IPS DF 4.7 (cell line): ENCODE measurements around the gene RBP7.
"Not testable (repeated sequence)": the region's sequence is repeated elsewhere in the genome, so short reads cannot be mapped to it uniquely, and the experiment has no call there.

ENCODE experiments used
- DNase-seq: peaks from one replicate; pipeline ENCODE4 v3.0.0-alpha.2; 2013; ENCODE audit warnings: low spot score; ENCODE audit errors: extremely low read depth

The RBP7 gene

DNA sequence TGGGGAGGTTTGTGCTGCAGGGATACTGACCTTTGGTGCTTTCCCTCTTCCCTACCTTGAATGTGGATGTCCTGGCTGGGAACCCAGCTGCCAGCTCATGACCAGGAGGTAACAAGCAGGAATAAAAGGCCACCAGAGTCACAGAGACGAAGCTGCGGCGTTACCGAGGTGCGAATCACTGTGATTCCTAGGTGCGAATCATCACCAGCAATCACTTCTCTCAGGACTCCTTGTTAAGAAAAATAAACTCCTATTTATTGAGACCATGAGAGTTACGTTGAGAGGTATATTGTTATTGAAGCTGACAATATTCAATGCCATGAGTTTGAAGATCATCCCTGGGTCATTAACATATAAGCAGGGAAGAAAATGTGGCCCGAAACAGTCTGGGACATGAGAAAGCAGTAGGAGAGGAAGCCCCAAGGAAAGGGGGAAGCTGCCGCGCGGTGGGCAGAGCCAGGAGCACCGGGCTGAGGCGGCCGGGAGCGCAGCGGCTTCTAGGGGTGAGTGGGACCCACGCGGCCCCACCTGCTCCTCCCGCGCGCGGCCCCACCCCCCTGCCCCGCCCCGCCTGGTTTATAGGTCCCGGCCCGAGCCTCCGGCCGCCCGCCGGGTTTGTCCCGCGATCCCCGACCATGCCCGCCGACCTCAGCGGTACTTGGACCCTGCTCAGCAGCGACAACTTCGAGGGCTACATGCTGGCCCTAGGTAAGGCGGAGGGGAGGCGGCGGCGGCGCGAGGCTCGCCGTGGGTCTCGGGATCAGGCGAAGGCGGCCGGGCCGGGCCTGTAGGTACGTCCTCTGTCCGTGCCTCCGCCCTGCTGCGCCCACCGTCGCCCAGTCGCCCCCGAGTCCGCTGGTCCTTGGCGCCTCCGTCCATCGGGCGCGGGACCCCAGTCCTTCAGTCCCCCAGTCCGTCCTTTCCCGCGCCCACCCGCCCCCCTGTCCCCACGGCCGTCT, at the start of gene RBP7:
Gene RBP7 (plus strand): TSS at position 605 of the 959 bp plus-strand sequence. CDS start 31 bp downstream, at position 636.
- no peak for DNase-seq

DNA sequence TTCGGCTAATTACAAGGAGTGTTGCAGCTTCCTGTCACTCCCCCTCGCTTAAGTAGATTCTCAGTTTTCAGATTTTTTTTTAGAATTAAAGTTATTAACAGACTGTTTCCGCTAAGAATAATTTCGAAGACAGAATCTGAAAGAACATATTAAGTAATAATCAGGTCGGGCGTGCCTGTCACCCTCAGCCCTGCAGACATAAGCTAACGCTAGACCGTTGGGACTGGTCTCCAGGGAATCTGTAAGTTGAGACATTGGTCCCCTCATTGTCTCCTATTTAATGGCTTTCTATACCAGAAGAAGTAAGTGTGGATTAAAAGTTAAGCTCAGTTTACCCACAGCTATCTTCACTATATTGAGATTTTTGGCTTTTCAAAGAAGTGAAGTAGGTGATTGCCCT, 39.3 kb upstream of the RBP7 start:
- DNase-seq, result no peak

DNA sequence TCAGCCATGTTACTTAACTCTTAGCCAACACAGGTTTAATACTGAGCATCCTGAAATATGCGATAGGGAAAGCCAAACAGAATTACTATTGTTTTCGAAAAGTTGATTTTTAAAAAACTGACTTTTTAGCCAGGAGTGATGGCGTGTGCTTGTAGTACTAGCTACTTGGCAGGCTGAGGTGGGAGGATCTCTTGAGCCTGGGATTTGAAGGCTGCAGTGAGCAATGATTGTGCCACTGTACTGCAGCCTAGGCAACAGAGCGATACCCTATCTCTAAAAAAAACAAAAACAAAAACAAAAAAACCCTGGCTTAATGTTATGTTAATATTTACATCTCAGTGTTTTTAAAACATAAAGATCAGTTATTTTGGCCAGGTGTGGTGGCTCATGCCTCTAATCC, 37.0 kb upstream of the RBP7 start:
- no peak for DNase-seq

DNA sequence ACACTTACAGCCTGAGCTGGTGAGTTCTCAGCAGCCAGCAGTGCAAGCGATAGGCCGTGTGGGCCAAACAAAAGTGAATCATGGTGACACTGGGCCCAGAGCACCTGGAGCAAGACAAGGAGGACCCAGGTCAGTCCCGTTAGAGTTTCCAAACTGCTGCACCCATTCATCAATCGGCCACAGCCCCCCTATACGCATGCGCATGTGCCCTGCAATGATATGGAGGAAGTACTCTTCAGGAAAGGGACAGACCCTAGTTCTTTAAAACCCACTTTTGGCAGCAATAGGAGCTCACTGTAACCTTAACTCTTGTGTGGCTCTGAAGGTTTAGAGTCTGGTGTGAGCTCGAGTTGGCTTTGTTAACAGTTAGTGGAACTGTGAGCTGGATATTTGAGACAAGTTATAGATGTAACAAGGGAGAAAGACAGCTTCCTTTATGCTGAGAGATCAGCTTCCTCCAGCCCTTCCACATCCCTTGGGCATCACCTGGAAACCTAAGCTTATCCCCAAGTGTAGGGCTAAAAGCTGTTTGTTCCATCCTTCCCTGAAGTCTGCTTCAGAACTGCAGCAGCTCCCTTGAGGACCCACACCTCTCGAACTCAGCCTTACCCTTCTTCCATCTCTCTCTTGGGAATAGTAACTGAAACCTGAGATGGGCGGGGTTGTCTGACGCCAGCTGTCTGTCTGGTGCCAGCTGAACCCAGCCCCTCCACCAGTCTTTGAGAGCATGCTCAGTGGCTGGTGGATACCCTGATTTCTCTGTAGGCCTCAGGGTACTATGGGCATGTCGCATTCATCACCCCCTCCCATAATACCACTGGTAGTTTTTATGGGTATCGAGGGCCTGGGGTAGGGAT, 36.1 kb upstream of the RBP7 start:
- DNase-seq, result no peak

DNA sequence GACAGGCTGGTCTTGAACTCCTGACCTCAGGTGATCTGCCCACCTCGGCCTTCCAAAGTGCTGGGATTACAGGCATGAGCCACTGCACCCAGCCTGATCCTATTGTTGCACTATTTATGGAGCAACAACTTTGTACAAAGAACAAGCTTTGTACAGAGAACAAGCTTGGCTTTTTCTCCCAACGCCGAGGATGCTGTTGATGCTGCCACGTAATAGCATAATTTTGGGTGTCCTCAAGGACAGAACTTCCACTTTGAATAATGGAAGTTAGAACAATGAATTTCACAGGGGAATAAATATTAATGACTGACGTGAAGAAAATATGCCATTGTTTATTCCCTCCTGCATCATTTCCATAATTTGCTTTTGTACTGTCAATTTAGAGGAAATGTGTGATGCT, 12.8 kb upstream of the RBP7 start:
- no peak for DNase-seq

DNA sequence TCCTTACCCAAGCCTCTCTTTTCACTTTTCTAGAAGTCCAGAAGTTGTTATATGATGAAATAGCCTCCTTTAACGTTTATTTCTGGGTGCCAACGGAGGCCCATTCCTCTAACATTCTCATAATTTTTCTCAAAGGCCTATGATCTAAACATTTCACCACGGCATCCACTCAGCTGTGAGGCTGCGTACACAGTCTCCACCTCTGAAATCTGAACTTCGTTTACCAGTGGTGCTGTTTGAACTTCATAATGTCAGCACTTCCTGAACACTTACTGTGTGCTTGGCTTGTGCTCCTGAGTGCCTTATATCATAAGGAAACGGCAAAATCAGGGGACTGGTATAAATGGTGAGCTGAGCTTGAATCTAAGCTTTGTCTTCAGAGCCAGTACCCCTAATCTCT, 12.0 kb upstream of the RBP7 start:
- no peak for DNase-seq

DNA sequence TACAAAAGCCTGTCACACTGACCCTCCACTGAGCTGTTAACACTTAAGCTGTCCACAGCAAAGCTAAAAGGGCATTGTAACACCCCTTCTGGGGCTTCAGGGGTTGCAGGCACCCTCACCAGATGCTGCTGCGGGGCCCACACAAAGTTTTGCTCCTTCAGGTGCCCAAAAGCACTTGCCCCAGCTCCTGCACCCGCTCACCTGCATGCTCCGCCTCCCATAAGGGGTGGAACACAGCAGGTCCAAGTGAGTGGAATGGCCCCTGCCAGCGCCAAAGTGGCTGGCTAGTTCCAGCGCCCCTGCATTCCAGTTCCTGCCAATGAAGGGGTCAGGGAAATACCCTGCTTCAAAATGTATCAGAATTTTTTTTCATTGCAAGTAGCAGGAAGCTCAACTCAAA, 7.3 kb upstream of the RBP7 start:
- DNase-seq, result no peak

DNA sequence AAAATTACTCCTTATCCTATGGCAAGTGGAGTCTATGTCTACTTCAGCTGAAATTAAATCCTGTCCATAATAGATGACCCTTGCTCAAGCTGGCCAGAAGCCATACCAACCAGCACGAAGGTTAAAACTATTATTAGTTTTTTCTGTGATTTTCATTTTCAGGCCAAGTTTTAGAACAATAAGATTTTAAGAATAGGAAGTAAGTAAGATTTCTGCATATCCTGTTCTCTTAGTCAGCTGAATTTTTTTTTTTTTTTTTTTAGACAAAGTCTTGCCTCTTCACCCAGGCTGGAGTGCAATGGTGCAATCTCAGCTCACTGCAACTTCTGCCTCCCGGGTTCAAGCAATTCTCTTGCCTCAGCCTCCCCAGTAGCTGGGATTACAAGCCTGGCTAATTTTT, 6.1 kb upstream of the RBP7 start:
- no peak for DNase-seq

DNA sequence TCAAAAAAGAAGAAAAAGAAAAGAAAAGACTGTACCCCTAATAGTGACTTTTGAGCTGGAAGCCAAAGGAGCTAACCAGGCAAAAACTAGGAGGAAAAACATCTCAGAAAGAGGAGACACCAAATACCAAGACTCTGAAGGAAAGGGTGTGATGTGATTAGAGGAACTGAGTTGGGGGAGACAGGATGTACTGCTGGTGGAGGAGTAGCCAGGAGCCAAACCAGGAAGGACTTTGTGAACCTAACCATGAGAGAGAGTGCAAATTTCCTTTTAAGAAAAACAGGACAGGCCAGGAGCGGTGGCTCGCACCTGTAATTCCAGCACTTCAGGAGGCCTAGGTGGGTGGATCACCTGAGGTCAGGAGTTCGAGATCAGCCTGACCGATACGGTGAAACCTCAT, 4.1 kb upstream of the RBP7 start:
- no peak for DNase-seq

DNA sequence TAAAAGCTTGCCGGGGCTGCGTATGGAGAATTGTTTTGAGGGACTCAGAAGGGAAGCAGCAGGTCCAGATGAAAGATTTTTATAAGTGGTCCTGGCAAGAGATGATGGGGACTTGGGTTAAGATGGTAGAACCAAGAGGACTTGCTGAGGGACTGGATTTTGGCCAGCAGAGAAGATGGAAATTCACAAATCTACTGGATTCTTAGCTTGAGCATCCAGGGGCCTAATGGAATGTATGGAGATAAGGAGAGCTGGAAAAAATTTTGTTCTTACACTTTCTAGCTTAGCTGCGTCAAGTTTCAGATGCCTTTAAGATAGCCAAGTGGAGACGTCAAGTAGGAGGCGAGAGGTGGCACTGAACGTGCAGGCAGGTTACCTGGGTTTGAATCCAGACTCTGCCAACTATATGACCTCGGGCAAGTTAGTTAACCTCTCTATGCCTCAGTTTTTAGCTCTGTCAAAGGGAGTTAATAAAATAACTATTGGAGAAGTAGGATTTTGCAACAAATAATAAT, 3.4 kb upstream of the RBP7 start:
- DNase-seq, result no peak

DNA sequence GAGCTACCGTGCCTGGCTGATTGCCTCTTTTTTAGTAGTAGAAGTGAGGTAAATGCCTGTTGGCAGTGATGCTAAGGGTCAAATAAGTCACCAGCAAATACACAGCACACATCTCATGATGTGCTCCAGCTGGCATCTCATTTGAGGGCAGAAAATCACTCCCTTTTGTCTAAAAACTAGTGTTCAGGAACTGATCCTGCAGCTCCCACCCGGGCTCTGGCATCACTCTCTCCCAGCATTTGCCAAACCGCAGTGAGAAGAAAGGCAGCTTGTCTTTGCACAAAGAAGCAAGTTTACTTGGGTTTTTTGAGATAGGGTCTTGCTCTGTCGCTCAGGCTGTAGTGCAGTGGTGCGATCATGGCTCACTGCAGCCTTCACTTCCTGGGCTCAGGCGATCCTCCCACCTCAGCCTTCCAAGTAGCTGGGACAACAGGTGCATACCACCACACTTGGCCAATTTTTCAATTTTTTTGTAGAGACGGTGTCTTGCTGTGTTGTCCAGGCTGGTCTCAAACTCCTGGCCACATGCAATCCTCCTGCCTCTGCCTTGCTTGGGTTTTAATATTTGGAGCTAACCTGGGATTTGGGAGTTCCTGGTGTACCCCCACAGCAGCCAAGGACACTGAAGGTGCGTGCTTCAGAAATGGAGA, 4.1 kb downstream of the RBP7 start:
- DNase-seq, result no peak

DNA sequence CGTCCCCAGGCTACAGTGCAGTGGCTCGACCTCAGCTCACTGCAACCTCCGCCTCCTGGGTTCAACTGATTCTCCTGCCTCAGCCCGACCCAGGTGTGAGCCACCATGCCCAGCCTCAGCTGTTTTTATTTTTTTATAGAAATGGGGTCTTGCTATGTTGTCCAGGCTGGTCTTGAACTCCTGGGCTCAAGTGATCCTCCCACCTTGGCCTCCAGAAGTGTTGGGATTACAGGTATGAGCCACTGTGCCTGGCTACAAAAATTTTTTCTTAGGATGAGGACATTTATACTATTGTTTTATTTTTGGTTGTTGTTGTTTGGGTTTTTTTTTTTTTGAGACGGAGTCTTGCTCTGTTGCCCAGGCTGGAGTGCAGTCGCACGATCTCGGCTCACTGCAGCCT, 8.2 kb downstream of the RBP7 start:
- not testable (repeated sequence) for DNase-seq

DNA sequence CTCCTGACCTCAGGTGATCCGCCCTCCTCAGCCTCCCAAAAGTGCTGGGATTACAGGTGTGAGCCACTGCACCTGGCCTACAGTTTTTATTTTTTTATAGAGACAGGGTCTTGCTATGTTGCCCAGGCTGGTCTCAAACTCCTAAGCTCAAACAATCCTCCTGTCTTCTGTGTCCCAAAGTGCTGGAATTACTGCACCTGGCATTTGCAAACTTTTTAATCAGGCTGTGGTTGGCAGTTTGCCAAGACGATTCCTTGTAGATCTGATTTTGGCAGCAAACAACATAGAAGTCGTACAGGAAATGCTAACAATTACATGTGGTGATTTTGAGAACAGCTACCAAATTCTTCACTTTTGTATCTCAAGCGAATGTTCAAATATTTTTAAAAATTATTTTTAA, 10.1 kb downstream of the RBP7 start:
- no peak for DNase-seq

DNA sequence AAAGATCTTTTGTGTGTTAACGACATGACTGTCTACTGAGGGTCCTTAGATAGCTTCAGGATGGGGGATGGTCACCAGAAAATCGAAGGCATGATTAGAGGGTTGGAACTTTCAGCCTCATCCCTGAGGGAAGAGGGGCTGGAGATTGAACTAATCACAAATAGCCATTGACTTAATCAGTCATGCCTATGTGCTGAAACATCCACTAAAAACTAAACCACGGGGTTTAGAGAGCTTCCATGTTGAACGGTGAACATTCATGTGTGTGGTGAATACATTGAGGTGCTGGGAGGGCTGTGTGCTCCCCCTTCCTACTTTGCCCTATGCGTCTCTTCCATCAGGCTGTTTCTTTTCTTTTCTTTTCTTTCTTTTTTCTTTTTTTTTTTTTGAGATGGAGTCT, 17.0 kb downstream of the RBP7 start:
- no peak for DNase-seq

DNA sequence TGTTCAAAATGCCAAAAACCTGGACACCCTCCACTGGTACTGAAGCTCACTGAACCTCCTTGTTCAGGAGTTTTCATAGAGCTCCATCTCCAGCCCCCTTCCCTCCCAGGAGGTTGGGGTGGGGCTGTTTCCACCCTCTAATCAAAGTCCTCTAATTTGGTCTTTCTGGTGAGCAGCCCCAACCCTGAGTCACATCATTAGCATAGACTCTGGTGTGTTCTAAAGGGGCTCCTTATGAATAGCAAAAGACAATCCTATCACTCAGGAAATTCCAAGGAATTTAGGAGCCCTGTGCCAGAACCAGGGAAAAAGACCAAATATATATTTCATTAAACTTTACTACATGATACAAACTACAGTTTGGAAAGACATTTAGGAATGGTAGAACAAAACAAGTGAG, 22.5 kb downstream of the RBP7 start:
- no peak for DNase-seq

DNA sequence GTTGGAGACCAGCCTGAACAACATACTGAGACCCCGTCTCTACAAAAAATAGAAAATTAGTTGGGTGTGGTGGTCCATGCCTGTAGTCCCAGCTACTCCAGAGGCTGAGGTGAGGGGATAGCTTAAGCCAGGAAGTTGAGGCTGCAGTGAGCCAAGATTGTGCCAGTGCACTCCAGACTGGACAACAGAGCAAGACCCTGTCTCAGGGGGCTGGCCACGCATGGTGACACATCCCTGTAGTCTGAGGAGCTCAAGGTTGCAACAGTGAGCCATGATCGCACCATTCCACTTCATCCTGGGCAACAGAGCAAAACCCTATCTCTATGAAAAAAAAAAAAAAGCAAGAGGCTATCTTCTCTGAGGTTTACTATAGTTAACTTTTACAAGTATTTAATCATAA, 23.1 kb downstream of the RBP7 start:
- DNase-seq, result no peak

DNA sequence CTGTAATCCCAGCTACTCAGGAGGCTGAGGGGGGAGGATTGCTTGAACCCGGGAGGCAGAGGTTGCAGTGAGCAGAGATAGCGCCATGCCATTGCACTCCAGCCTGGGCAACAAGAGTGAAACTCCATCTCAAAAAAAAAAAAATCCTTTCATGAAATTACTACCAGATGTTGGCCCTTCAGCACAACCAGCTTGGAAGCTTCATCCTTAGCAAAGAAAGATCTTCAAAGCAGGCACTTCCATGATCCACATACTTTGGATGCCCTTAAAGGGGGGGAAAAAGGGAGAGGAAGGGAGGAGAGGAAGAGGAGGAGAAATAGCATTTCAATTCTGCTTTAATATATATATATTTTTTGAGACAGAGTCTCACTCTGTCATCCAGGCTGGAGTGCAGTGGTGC, 23.6 kb downstream of the RBP7 start:
- DNase-seq, result not testable (repeated sequence)

DNA sequence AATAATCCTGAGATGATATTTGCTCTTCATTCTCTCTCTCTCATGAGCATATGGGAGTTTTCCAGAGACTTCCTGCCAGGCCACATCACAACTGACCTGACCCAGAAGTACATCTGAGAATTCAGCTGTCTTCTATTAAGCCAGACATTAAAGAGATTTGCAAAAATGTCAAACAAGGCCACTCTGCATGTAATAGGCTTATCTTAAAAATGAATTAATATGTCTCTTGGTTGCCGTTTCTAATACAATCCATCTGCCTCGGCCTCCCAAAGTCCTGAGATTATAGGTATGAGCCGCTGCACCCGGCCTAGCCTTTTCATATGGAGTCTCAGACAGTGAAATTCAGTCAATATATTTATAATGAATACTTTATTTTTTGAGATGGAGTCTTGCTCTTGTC, 25.0 kb downstream of the RBP7 start:
- not testable (repeated sequence) for DNase-seq

DNA sequence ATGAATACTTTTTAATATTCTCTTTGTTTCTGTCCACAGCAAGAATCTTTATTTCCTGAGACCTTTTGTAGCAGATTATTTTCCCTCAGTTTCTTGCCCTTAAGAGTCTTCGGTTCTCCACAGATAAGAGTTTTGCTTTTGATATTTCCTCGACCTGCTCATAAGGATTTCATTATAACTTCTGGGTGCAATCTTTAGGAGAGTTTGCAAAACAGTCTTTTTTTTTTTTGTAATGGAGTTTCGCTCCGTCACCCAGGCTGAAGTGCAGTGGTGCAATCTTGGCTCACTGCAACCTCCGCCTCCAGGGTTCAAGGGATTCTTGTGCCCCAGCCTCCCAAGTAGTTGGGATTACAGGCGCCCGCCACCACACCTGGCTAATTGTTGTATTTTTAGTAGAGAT, 25.6 kb downstream of the RBP7 start:
- no peak for DNase-seq

DNA sequence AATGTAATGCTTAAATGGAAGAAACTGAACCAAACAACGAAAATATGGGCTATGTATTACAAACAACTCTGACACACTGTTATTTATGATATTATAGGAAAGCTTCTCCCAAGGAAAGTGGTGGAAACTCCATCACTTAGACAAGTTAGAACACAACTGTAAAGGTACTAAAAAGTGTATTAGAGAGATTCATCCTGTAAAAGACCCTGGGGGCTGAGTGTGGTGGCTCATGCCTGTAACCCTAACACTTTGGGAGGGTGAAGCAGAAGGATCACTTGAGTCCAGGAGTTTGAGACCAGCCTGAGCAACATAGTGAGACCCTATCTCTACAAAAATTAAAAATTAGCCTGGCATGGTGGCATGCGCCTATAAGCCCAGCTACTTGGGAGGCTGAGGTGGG, 28.3 kb downstream of the RBP7 start:
- DNase-seq, result no peak

DNA sequence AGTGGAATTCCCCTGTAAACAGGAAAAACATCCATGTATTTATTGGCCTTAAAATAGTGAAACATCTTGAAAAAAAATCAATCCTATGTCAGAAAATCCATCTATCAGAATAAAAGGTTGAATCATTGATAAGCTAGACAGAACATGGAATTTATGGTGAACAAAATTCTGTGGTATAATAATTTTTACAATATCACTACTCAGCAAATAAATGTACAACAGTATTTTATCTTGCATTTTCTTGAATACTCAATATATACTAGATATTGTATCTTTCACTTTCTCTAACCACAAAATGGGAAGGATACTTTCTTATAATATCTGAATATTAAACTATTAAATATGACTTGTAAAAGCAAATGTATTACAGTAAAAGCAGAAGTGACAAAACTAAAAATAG, 30.0 kb downstream of the RBP7 start:
- no peak for DNase-seq
